NCI-H2107 (cell line): ENCODE results near the gene ZNF567.

Experiments used
- DNase-seq: peaks from one replicate; lab custom pipeline; 2025; lab: John Stamatoyannopoulos, UW

The ZNF567 gene

DNA sequence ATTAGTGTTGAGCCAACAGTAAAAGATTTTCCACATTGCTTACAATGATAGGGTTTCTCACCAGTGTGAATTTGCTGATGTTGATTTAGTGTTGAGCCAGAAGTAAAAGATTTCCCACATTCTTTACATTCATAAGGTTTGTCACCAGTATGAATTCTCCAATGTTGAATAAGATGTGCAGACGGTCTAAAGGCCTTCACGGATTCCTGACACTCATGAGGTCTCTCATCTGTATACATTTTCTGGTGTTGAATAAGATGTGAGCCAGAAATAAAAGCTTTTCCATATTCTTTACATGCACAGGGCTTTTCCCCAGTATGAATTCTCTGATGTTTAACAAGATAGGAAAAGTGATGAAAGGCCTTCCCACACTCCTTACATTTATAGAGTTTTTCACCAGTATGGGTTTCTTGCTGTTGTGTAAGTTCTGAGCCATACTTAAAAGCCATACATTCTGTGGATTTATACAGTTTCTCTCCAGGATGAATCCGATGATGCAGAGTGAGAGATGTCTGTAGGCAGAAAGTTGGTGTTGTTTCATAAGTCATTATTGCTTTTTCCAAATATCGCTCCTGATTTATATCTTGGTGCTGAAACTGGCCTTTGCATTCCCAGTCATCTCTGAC, 62.8 kb downstream of the ZNF567 start:
- DNase-seq = no peak
